Tibial nerve (tissue), 3 donors: ENCODE results near the gene PIEZO2.

Source experiments
- CTCF ChIP-seq, 5 experiments: fragments of 200-600 bp in 3 of 5; fragments of 450-650 bp in 2 of 5; sonication (generic) in 3 of 5; IDR thresholded peaks; one replicate each; pipeline ENCODE4 v1.5.1; 2016 to 2019; ENCODE audit warnings: antibody characterized with exemption in 5 of 5, mild to moderate bottlenecking in 3 of 5, moderate library complexity in 2 of 5
- POLR2A ChIP-seq, 2 donors: fragments of 450-650 bp; IDR thresholded peaks; one replicate each; pipeline ENCODE4 v1.6.1; 2017; ENCODE audit warnings: antibody characterized with exemption in 2 of 2, mild to moderate bottlenecking in 2 of 2, moderate library complexity in 2 of 2

DNA sequence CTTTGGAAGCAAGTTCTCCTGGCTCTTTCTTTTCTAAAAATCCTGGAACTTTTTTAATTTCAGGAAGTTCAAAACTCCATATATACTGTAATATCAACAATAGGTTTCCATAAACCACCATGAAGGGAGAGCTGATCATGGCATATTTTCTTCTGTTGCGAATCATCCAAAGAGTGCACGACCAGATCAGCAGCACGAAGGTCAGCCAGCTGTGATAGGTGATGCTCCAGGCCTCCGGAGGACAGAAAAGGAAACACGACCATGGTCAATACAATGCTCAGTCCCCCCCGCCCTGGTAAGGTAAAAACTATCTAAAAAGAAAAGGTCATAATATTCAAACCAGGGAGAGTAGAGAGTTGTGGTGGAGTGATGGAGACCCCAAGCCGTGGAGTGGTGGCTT, 354.6 kb downstream of the PIEZO2 start:
- TF ChIP-seq POLR2A (IDR thresholded peaks at IDR 0.05) = no peak
- no peak for TF ChIP-seq CTCF (IDR thresholded peaks at IDR 0.05)
